ENCODE data around the gene OLFML3. TPM values are rescaled to one million over a fixed set of nuclear protein-coding genes. Genes with fewer than 3 reads are reported as not detected.

Gene OLFML3
- total RNA-seq, 6 experiments from 2014 or later, result 1.8 to 13.8 (median 6.6) TPM

- intact Hi-C loops (cut with DNase I), result no loop called here
- no peak for DNase-seq
- TF ChIP-seq CTCF (IDR thresholded peaks at IDR 0.05) (no peak), POLR2A (IDR thresholded peaks at IDR 0.05) (no peak)
- no peaks in the 10 kb centered on the region for H3K36me3 ChIP-seq
- no peak overlapping the region for H3K27ac ChIP-seq
- no peaks in the 10 kb centered on the region for H3K4me1 ChIP-seq
- no peak for ATAC-seq
- WGBS (ENCODE audit: insufficient coverage, low coverage, low lambda C conversion rate, missing lambda C conversion rate), result 81% methylated on average over 2 of the region's 2 CpGs
- no peaks in the 10 kb centered on the region for H3K9me3 ChIP-seq
- H3K27me3 ChIP-seq, result no peaks in the 10 kb centered on the region
- H3K4me3 ChIP-seq, result no peak overlapping the region
Observed at GRCh38 chr1:113995382-113995781, 16.1 kb downstream of the OLFML3 start.

GRCh38 chr1:113998361-113998760, 19.1 kb downstream of the OLFML3 start:
- no peak overlapping the region for H3K27ac ChIP-seq
- TF ChIP-seq CTCF (IDR thresholded peaks at IDR 0.05) (no peak), POLR2A (IDR thresholded peaks at IDR 0.05) (no peak)
- no peaks in the 10 kb centered on the region for H3K4me1 ChIP-seq
- no peak for DNase-seq
- WGBS (ENCODE audit: insufficient coverage, low coverage, low lambda C conversion rate, missing lambda C conversion rate), result 28% methylated on average over 4 of the region's 4 CpGs
- no peak overlapping the region for H3K4me3 ChIP-seq
- H3K27me3 ChIP-seq, result no peaks in the 10 kb centered on the region
- intact Hi-C loops (cut with DNase I), result no loop called here
- no peaks in the 10 kb centered on the region for H3K36me3 ChIP-seq
- no peaks in the 10 kb centered on the region for H3K9me3 ChIP-seq
- ATAC-seq, result peak; percentile 32 to 51 (median 44)

- Histone ChIP-seq H3K36me3 (no peaks in the 10 kb centered on the region), H3K27me3 (no peaks in the 10 kb centered on the region), H3K27ac (no peak overlapping the region), H3K9me3 (no peaks in the 10 kb centered on the region), H3K4me3 (no peak overlapping the region), H3K4me1 (no peaks in the 10 kb centered on the region)
- DNase-seq (no peak), ATAC-seq (no peak)
- TF ChIP-seq CTCF (IDR thresholded peaks at IDR 0.05) (no peak), POLR2A (IDR thresholded peaks at IDR 0.05) (no peak)
- intact Hi-C loops (cut with DNase I), result no loop called here
- 90% methylated on average over 2 of the region's 2 CpGs for WGBS (ENCODE audit: insufficient coverage, low coverage, low lambda C conversion rate, missing lambda C conversion rate)
Observed at GRCh38 chr1:113999233-113999632, 20.0 kb downstream of the OLFML3 start.

- WGBS (ENCODE audit: insufficient coverage, low coverage, low lambda C conversion rate, missing lambda C conversion rate), result 53% methylated on average over 2 of the region's 2 CpGs
- TF ChIP-seq CTCF (IDR thresholded peaks at IDR 0.05) (no peak), POLR2A (IDR thresholded peaks at IDR 0.05) (no peak)
- no peaks in the 10 kb centered on the region for H3K27me3 ChIP-seq
- ATAC-seq, result no peak
- no peaks in the 10 kb centered on the region for H3K4me1 ChIP-seq
- H3K4me3 ChIP-seq, result no peak overlapping the region
- no peaks in the 10 kb centered on the region for H3K36me3 ChIP-seq
- intact Hi-C loops (cut with DNase I), result no loop called here
- no peak for DNase-seq
- no peaks in the 10 kb centered on the region for H3K9me3 ChIP-seq
- H3K27ac ChIP-seq, result no peak overlapping the region
Observed at GRCh38 chr1:113999799-114000198, 20.5 kb downstream of the OLFML3 start.

- TF ChIP-seq CTCF (IDR thresholded peaks at IDR 0.05) (no peak), POLR2A (IDR thresholded peaks at IDR 0.05) (no peak)
- Histone ChIP-seq H3K36me3 (no peaks in the 10 kb centered on the region), H3K4me3 (no peak overlapping the region), H3K27me3 (no peaks in the 10 kb centered on the region), H3K9me3 (no peaks in the 10 kb centered on the region), H3K4me1 (no peaks in the 10 kb centered on the region), H3K27ac (no peak overlapping the region)
- ATAC-seq (no peak), DNase-seq (no peak)
- intact Hi-C loops (cut with DNase I), result no loop called here
Observed at GRCh38 chr1:114000406-114000805, 21.1 kb downstream of the OLFML3 start.

Data from right lobe of liver (tissue), 6 donors.